ENCODE measurements around the gene USP2. TPM values are rescaled to one million over a fixed set of nuclear protein-coding genes. Genes with fewer than 3 reads are reported as not detected.

The USP2 gene
- total RNA-seq, 1 experiment from 2014 or later, result 3.1 TPM

DNA sequence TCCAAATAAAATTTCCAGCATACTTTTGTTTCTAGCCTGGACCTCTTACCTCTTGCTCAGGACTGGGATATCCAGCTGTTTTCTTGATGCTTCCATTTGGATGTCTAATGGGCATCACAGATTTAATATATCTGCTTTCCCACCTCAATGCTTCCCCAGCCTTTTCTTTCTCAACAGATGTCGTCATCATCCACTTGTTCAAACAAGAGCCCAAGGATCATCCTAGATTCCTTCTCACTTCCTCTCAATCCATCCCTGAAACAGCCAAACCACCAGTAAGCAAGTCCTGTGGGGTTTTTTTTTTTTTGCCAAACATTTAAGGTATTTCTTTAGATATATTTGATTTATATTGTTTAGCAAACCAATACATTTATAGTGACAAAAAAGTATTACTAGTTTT lies 29.0 kb upstream of the USP2 start:
- H3K27me3 ChIP-seq (ENCODE audit: control insufficient read depth, insufficient read depth, low read length), result no peaks in the 10 kb centered on the region
- ATAC-seq (no peak), DNase-seq (ENCODE audit: low read depth, low spot score) (no peak)
- intact Hi-C loops (cut with micrococcal nuclease; ENCODE audit: unreplicated experiment) (no loop called here), in situ Hi-C loops (cut with HindIII; ENCODE audit: low pct_unique_long_range_greater_than_20kb, low sequenced_read_pairs) (no loop called here)
- TF ChIP-seq, protein P1, sequence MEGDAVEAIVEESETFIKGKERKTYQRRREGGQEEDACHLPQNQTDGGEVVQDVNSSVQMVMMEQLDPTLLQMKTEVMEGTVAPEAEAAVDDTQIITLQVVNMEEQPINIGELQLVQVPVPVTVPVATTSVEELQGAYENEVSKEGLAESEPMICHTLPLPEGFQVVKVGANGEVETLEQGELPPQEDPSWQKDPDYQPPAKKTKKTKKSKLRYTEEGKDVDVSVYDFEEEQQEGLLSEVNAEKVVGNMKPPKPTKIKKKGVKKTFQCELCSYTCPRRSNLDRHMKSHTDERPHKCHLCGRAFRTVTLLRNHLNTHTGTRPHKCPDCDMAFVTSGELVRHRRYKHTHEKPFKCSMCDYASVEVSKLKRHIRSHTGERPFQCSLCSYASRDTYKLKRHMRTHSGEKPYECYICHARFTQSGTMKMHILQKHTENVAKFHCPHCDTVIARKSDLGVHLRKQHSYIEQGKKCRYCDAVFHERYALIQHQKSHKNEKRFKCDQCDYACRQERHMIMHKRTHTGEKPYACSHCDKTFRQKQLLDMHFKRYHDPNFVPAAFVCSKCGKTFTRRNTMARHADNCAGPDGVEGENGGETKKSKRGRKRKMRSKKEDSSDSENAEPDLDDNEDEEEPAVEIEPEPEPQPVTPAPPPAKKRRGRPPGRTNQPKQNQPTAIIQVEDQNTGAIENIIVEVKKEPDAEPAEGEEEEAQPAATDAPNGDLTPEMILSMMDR (IDR thresholded peaks at IDR 0.05), result no peak
- TF ChIP-seq POLR2AphosphoS5 (IDR thresholded peaks at IDR 0.05; ENCODE audit: low read depth, low read length), result no peak
- TF ChIP-seq, protein P2, sequence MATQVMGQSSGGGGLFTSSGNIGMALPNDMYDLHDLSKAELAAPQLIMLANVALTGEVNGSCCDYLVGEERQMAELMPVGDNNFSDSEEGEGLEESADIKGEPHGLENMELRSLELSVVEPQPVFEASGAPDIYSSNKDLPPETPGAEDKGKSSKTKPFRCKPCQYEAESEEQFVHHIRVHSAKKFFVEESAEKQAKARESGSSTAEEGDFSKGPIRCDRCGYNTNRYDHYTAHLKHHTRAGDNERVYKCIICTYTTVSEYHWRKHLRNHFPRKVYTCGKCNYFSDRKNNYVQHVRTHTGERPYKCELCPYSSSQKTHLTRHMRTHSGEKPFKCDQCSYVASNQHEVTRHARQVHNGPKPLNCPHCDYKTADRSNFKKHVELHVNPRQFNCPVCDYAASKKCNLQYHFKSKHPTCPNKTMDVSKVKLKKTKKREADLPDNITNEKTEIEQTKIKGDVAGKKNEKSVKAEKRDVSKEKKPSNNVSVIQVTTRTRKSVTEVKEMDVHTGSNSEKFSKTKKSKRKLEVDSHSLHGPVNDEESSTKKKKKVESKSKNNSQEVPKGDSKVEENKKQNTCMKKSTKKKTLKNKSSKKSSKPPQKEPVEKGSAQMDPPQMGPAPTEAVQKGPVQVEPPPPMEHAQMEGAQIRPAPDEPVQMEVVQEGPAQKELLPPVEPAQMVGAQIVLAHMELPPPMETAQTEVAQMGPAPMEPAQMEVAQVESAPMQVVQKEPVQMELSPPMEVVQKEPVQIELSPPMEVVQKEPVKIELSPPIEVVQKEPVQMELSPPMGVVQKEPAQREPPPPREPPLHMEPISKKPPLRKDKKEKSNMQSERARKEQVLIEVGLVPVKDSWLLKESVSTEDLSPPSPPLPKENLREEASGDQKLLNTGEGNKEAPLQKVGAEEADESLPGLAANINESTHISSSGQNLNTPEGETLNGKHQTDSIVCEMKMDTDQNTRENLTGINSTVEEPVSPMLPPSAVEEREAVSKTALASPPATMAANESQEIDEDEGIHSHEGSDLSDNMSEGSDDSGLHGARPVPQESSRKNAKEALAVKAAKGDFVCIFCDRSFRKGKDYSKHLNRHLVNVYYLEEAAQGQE (IDR thresholded peaks at IDR 0.05; ENCODE audit: insufficient read depth in 1 of 2, low read depth in 2 of 2, low read length in 1 of 2), result no peak
- TF ChIP-seq SIN3A (IDR thresholded peaks at IDR 0.05; ENCODE audit: borderline replicate concordance, insufficient read depth, low read depth, low read length), result no peak
- TF ChIP-seq TCF7L2 (IDR thresholded peaks at IDR 0.05; ENCODE audit: low read depth, low read length), result no peak
- ChIA-PET POLR2A (no interaction called here), CTCF (interaction anchor here (0.5 kb wide), 1 partner anchor 25 kb away, joined by 6 read pairs; no protein-coding TSS in a partner anchor)
- no peaks in the 10 kb centered on the region for H3K4me1 ChIP-seq (ENCODE audit: control insufficient read depth, insufficient read depth, low read length)
- H3K9me3 ChIP-seq (ENCODE audit: control insufficient read depth, insufficient read depth, low read depth, low read length), result no peaks in the 10 kb centered on the region
- no peaks in the 10 kb centered on the region for H3K36me3 ChIP-seq (ENCODE audit: control insufficient read depth, insufficient read depth, low read length)
- no peak overlapping the region for H3K27ac ChIP-seq (ENCODE audit: low read length)
- BruUV-seq (replicated peaks), result no TSS peak
- no peak overlapping the region for H3K4me3 ChIP-seq (ENCODE audit: low read depth in 2 of 2, low read length in 2 of 2)

DNA sequence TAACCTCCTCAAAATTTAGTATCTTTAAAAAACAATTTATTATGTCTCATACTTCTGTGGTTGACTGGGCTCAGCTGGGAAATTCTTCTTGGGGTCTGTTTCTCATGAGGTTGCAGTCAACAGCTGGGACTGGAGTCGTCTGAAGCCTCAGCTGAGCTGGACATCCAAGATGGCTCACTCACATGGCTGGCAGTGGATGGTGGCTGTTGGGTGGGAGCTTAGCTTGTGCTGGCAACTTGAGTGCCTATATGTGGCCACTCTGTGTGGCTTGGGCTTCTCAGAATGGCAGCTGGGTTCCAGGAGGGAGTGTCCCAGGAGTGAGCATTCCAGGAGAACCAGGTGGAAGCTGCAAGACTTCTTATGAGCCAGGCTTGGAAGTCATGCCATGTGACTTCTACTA lies 28.2 kb upstream of the USP2 start:
- TF ChIP-seq, protein P1 (IDR thresholded peaks at IDR 0.05), result no peak
- TF ChIP-seq TCF7L2 (IDR thresholded peaks at IDR 0.05; ENCODE audit: low read depth, low read length) (no peak), POLR2AphosphoS5 (IDR thresholded peaks at IDR 0.05; ENCODE audit: low read depth, low read length) (no peak), SIN3A (IDR thresholded peaks at IDR 0.05; ENCODE audit: borderline replicate concordance, insufficient read depth, low read depth, low read length) (no peak)
- TF ChIP-seq, protein P2 (IDR thresholded peaks at IDR 0.05; ENCODE audit: insufficient read depth in 1 of 2, low read depth in 2 of 2, low read length in 1 of 2), result no peak
- ATAC-seq (no peak), DNase-seq (ENCODE audit: low read depth, low spot score) (no peak)
- ChIA-PET POLR2A (no interaction called here), CTCF (interaction anchor here (0.7 kb wide), 1 partner anchor 65 kb away, joined by 12 read pairs; no protein-coding TSS in a partner anchor)
- Histone ChIP-seq H3K27ac (ENCODE audit: low read length) (no peak overlapping the region), H3K9me3 (ENCODE audit: control insufficient read depth, insufficient read depth, low read depth, low read length) (no peaks in the 10 kb centered on the region), H3K27me3 (ENCODE audit: control insufficient read depth, insufficient read depth, low read length) (no peaks in the 10 kb centered on the region), H3K36me3 (ENCODE audit: control insufficient read depth, insufficient read depth, low read length) (no peaks in the 10 kb centered on the region), H3K4me3 (ENCODE audit: low read depth in 2 of 2, low read length in 2 of 2) (no peak overlapping the region), H3K4me1 (ENCODE audit: control insufficient read depth, insufficient read depth, low read length) (no peaks in the 10 kb centered on the region; the same call in 1 of the 2 replicates)
- in situ Hi-C loops (cut with HindIII; ENCODE audit: low pct_unique_long_range_greater_than_20kb, low sequenced_read_pairs), result no loop called here
- no TSS peak for BruUV-seq (replicated peaks)
- intact Hi-C loops (cut with micrococcal nuclease; ENCODE audit: unreplicated experiment), result no loop called here

All from Panc1 (cell line).